NCI-H82 treated with DMSO at 0.1 percent for 48 hours (cell line): Measurements from ENCODE around the gene SERPINE1.

Experiments used
- DNase-seq: peaks from one replicate; lab custom pipeline; 2025; ENCODE audit not compliant: unreplicated experiment; lab: John Stamatoyannopoulos, UW

The SERPINE1 gene

DNA sequence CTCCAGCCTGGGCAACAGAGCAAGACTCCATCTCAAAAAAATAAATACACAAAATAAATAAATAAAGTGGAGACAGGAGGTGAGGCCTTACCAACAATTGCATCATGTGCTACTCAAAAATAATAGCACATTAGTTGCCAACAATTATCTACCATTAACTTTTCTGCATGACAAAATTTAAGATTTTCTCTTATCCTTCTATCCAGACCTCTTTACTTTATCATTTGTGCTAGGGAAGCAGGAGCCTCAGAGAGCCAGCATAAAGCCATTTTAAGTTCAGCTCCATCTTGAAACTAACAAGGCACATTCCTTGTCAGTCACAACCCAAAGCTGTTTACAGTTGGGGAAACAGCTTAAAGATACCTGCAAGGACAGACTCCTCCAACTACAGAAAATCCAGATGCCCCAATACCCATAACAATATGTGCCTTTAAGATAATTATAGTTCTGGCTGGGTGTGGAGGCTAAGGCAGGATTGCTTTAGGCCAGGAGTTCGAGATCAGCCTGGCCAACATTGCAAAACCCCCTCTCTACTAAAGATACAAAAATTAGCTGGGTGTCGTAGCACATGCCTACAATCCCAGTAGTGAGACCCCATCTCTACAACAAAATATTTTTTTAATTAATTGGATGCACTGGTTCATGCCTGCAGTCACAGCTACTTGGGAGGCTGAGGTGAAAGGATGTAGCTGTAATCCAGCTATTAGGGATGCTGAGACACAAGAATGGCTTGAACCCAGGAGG lies 25.2 kb downstream of the SERPINE1 start:
- no peak for DNase-seq

DNA sequence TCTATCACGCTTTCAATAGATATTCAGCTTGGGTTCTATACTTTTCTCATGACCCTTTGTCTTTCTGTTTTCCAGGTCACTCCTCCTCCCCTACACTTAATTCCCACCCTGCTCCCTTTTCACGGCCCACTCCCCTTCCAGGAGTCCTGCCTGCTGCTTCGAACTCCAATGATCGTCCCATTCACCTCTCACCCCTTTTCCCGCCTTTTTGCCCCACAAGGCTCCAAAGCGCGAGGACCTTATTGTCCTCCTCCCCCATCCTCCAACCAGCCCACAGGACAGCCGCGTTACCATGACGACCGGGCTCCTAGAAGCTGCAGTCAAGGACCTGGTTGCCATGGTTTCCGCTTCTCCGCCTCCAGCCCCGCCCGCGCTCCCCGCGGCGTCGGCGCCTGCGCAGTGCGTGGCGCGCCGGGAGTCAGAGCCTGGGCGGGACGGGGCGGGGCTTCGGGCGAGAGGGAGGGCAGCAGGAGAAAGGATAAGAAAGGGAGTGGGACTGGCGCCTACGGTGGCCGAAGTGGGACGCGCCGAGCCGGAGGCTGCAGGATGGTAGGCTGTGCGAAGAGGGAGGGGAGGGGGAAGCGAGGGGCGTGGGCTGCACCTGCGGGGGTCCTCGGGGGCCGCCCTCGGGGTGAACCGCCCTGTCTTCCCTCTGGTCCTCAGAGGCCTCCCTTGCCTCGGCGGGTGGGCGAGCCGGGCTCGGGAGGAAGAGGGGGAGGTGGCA lies 27.2 kb downstream of the SERPINE1 start, which contains the start of gene AP1S1:
AP1S1 (plus strand) TSS at position 508 of the 724 bp plus-strand sequence; CDS start at position 547, 39 bp downstream.
- DNase-seq = peak; percentile 88

DNA sequence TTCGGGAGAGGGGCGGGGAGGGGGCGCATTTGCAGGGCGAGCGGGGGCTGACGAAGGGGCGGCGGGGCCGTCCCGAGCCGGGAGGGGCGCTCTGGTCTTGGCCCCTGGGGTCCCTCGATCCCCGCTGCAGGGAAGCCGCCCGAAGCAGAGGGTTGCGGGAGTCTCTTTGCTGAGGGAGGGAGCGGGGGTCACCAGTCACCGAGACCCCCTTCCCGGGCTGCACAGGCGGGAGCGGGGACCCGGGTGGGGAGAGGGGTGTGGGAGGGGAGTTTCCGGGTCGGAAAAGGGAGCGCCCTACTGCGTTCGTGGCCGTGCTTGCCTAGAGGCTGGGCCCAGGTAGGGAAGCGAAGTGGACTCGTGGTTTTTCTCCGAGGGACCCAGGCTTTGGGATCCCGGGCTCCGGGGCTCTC lies 27.8 kb downstream of the SERPINE1 start:
- DNase-seq = no peak

DNA sequence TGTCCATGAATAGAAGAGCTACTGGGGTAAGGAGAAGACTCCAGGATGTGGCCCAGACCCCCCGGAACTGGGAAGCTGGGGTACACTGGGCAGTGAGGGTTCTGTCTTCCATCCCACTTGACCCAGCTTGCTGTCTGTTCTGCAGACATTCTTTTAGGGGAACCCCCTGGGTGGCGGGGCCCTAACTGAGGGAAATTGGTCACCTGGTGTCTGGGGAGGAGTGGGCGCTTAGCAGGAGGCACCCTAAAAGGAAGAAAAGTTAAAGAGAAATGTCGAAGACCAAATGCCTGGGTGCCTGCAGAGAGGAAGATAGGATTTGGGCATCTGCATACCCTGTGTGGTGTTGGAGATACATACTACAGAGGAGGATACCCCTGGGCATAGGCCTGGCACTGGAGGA lies 28.4 kb downstream of the SERPINE1 start:
- DNase-seq = no peak

DNA sequence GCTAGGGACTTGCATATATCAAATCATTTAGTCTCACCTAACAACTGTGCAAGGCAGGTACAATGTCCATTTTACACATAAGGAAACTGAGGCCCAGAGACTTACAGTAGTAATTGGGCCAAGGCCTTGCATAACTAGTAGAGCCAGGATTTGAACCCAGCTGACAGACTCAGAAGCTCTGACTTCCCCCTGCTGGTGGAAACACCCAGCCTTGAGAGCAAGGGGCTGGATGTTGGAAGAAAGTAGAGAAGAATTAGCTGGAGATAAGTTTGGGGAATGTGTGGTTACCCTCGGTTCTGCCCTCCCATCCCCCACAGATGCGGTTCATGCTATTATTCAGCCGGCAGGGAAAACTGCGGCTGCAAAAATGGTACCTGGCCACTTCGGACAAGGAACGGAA lies 29.4 kb downstream of the SERPINE1 start:
- DNase-seq = no peak

DNA sequence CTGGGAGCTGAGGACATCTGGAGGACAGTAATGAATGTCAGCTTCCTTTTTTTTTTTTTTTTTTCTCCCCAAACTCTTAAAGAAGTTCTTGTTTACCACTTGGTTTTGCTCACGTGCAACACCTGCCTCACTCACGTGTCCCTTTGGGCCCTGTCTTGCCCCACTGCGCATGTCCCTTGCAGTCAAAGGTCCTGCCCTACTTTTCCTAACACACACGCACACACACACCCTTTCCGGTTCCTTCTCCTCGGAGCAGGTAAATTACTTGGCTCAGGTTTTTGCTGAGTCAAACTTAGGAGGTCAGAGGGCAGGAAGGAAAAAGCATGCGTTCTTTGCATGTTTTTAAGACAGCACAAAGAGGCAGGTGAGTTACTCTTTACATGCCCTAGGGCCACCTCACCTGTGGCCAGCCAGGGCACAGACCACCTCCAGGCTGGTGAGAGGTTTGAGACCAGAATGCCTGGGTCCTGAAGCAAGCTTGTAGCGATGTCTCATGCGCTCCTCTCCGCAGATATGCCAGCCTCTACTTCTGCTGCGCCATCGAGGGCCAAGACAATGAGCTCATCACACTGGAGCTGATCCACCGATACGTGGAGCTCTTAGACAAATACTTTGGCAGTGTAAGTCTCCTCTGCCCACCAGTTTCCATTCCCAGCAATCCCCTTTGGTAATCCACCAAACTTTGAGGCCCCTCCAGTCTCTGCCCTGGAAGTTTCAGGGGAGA lies 30.1 kb downstream of the SERPINE1 start:
- DNase-seq = no peak

DNA sequence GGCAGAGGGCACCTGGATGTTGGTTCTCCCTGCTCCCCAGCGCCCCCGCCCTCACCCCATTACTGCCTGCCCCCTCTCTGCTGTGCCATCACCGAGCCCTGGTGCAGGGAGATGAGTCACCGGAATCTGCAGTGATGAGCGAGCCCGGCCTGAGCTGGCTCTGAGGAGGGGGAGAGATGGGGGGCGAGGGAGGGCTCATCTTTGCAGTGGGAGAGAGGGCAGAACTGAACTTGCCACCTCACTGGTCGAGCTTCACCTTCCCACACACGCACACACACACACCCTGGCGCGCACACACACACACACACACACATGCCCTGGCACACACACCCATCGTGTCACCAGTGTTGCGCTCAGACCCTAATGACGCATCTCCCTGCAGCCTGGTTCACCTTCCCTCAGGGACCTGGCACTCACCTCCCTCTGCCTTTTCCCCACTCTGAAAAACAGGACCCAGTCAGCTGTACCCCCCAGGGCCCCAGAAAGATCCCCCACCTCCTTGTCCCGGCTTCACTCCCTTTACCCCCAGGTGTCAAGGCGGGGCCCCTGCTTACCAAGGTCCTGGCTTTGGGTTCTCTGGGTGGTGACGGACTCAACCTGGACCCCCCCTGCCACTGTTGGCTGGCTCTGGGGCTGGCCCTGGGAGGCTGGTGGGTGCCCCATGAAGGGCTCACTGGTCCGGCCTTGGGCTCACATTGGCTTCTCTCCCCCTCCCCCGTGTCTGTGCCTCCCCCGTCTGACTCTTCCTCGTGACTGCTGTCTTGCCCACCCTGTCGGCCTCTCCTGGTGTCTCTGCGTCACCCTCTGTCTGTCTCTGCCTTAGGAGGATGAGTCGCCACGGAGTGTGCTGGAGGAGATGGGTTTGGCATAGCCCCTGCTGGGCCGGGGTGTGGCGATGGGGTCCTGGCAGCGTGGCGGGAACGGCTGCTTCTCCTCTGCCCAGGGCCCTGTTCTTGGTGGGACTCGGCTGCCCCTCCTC lies 33.1 kb downstream of the SERPINE1 start:
- no peak for DNase-seq

DNA sequence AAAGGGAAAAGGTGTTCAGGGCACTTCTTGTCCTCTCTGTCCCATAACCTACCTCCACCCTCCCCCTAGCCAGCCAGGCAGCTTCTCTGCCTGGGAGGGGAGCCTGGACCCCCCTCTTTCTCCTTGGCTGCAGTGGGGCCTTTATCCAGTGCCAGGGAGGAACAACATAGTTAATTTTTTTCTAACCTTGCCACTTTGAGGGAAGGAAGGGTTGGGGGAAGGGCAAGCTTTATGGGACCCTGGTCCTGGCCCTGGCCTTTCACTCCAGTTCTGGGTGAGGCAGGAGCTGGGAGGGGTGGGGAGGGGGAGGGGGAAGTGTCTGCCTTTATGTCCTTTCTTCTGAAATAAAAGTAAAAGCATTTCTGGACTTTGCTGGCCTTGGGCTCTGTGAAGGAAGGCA lies 34.0 kb downstream of the SERPINE1 start:
- no peak for DNase-seq

DNA sequence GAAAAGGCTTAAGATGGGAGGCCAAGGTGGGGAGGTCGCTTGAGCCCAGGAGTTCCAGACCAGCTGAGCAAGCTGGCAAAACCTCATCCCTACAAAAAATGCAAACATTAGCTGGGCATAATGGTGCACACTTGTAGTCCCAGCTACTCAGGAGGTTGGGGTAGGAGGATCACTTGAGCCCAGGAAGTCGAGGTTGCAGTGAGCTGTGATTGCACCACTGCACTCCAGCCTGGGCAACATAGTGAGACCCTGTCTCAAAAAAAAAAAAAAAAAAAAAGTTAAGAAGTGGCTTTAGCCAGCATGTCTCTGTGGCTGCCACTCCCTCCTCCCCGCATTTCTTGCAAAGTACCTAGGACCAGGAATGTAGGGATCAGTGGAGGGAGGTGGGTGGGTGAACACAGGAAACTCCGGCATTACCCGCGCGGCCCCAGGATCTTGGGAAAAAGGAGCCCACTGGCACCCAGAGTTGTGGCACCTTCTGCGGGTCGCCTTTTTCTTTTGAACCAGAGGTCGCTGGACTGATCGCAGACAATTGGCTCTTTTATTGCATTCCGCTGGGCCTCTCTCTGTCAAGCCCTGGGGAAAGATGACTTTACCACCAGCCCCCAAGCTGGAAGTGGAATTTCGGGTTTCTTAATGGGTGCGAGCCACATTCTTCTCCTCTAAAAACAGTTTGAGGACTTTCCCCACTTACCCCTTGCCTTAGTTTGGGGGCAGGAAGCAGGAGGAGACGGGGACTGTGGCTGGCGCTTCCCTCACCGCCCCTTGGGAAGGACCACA lies 35.0 kb downstream of the SERPINE1 start:
- DNase-seq = no peak

DNA sequence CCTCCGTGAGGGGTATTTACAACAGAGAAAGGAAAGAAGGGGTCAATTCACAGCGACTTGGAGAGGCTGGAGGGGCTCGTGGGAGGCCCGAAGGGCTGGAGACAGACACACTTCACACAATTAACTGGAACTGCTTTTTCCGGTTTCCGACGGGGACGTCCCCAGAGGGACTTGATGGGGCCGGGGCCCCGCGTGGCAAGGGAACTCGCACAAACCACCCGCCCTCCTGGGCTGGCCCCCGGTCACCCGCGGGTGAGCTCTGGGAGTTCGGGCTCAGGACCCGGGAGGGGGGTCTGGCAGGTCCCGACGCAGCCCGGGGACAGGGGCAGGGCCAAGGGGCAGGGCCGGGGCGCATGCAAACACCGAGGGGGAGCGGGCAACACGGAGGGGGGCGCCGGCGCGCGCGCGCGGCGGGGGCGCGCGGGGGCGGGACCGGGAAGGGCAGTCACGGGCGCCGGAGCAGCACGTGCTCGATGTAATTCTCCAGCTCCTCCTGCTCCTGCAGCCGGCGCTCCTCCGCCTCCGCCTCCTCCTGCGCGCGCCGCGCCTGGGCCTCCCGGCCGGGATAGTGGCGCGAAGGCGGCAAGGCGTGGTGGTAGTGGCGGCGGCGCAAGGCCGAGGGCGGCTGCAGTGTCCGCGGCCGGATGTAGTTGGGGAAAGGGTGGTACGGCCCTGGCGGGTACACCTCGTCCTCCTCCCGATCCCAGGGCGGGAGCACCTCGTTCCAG lies 35.8 kb downstream of the SERPINE1 start:
- DNase-seq = no peak

DNA sequence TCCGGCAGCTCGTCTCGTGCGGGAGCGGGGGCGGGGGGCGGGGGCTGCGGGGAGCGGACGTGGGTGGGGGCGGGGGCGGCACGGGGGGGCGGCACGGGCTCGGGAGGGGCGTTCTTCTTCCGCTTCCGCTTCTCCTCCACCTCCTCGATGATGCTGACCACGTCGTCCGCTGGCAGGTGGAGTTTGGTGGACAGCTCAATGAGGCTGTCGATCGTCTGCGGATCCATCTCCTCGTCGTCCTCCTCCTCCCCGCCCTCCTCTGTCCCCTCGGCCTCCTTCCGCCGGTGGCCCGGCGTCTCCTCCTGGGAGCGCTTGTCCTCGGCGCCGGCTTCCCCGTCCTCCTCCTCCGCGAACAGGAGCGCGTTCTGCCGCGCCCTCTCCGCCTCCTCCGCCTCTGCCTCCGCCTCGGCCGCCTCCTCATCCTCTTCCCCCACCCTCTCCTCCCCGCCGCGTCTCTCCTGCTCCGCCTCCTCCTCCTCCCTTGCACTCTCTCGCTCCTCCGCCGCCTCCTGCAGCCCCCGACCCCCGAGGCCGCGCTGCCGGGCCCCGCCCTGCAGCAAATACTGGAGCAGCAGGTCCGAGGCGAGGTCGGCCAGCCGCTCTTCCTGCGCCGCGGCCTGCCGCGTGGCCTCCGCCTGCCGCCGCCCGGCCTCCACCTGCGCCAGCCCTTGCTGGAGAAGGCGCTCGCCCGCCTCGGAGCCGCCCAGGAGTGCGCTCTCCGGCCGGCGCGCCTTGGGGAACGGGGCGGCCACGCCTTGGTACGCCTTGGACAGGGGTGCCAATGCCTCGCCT lies 36.6 kb downstream of the SERPINE1 start:
- no peak for DNase-seq

DNA sequence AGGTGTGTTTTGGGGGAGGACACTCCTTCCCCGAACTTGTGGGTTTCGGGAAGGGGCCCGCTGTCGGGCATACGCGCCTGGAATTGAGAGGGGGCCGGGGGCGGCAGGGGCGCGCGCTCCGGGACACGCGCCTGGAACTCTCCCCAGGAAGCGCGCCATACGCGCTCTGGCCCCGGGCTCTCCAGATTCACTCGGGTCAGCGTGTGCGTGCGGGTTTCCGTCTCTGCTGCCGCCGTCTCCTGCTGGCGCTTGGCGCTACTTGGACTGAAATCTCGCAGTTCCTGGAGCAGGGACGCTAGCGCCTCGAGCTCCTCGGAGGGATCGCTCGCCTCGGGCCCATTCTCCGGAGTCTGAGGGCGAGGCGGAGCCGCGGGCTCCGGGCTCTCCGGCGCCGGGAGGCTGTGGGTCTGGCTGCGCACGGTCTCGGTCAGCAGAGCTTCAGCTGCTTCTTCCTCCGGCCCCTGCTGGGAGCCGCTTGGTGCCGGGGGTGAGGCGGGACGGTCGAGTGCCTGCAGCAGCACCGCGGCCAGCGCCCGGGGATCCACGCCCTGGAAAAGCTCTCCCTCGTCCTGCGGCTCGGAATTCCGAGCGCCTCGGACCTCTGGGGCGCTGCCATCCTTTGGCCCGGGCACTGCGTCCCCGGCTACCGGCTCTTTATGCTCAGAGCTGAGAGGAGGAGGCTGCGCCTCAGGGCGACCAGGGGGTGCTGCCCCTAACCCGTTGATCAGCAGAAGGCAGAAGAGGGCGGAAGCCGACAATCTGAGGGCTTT lies 37.4 kb downstream of the SERPINE1 start:
- DNase-seq = no peak

DNA sequence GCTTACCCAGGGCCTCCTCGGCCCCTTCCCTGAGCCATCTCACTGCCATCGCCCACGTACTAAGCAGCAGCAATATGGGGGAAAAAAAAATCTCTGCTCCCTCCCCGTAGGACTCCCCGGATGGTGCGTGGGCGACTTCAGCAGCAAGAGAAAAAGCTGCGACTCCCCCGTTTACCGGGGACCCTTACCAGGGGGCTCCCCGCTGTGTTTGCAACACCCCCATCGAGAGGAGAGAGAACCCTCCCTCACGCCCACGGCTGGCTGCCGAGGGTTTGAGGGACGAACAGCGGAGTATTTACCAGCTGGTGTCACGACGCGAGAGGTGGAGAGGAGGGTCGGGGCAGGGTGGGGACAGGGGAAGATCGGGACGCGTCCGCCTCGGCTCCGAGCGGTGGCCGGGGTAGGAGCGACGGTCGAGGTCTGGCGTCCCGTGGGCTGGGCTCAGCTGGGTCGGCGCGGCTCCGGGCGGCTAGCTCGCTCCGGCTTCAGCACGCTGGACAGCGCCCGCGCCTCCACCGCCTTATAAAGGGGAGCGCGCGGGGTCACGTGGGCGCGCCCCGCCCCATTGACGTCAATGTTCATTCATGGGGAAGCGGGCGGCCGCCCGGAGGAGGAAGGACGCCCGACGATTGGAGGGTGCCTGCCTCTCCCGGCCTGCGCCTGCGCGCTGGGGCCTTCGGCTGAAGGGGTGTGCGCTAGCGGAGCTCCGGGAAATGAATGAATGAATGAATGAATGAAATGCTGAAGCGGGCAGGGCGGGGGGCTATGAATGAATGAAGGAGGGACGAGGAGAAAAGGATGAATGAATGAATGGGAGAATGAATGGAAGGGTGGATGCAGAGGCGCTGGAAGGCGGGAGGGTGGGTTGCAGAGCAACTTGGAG lies 38.4 kb downstream of the SERPINE1 start, which contains the start of gene VGF:
VGF (minus strand) TSS at position 495 of the 883 bp plus-strand sequence. CDS start 726 bp downstream, outside the sequence.
- peak; percentile 18 for DNase-seq

DNA sequence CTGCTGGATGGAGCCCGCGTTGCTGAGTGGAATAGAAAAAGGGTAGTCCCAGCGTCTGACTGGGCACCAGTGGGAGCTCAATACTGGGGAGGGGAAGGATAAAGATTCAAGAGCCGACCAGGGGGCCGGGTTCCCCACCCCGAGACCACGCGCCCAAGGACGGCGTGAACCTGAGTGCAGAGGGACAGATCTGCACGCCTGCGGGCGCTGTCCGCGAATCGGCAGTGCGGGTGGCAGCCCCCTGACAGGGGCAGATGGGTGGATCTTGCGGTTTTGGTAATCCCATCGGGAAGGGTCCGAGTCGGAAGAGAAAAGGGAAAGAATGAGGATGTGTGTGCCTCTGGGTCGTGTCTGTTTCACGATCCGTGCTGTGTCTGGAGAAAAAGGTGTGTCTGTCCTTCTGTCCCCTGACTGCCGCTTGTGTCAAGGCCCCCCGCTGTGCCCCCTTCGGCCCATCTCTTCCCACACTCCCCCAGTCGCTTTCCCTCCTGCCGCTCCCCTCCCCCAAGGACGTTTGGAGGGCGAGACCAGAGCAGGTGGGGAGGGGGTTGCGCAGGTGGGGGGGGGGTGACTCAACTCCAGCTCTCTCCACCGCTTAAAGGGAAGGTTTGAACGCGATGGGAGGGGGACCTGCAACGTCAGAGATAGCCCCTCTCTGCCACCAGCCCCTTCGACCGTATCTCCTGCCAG lies 39.2 kb downstream of the SERPINE1 start:
- no peak for DNase-seq

DNA sequence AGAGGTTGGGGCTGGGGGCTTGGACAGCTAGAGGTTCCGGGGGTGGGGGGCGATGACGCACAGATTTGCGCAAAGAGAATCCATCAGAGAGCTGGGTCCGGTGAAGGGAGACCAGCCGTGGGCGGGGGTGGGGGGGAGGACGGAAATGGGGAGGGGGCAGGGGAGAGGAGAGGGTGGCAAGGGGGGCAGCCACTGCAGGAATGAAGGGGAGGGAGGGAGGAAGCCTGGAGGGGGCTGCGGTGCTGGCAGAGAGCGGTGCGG lies 39.7 kb downstream of the SERPINE1 start:
- no peak for DNase-seq
